OCI-LY1 (cell line): ENCODE data around the gene ITIH1.
A peak's percentile ranks its signal among the peaks of the same experiment; 100 is the strongest.
"Not testable (repeated sequence)": the region's sequence is repeated elsewhere in the genome, so short reads cannot be mapped to it uniquely, and the experiment has no call there.

Experiments used
- H2AFZ ChIP-seq: fragments of 200-600 bp; sonication (generic), shearing (Covaris generic); 2 replicates; pipeline ENCODE4 v1.6.0; 2014; ENCODE audit warnings: antibody characterized with exemption, mild to moderate bottlenecking, low read length
- H3F3A ChIP-seq: fragments of 200-600 bp; sonication (generic), shearing (Covaris generic); 2 replicates; pipeline ENCODE4 v1.6.0; 2014; ENCODE audit warnings: mild to moderate bottlenecking, antibody characterized with exemption, low read length, moderate library complexity; ENCODE audit not compliant: insufficient read depth
- H3K27ac ChIP-seq: fragments of 200-600 bp; sonication (generic); 2 replicates; pipeline ENCODE4 v1.5.1; 2014; ENCODE audit warnings: low read length, mixed run types, mild to moderate bottlenecking, low read depth; ENCODE audit not compliant: poor library complexity, severe bottlenecking
- H3K27me3 ChIP-seq: fragments of 200-600 bp; sonication (generic); 2 replicates; pipeline ENCODE4 v1.6.0; 2014; ENCODE audit warnings: antibody characterized with exemption, mild to moderate bottlenecking, low read length, moderate library complexity; ENCODE audit not compliant: insufficient read depth
- H3K36me3 ChIP-seq: fragments of 200-600 bp; sonication (generic); 2 replicates; pipeline ENCODE4 v1.6.1; 2014; ENCODE audit warnings: mild to moderate bottlenecking, antibody characterized with exemption, low read length, moderate library complexity, mixed read lengths; ENCODE audit not compliant: insufficient read depth
- H3K4me1 ChIP-seq: fragments of 200-600 bp; sonication (generic); 2 replicates; pipeline ENCODE4 v1.5.1; 2014; ENCODE audit warnings: mild to moderate bottlenecking, low read length, moderate library complexity; ENCODE audit not compliant: insufficient read depth, severe bottlenecking
- H3K4me2 ChIP-seq: fragments of 200-600 bp; sonication (generic), shearing (Covaris generic); 2 replicates; pipeline ENCODE4 v1.6.1; 2014; ENCODE audit warnings: low read length
- H3K4me3 ChIP-seq: fragments of 200-600 bp; sonication (generic); 2 replicates; pipeline ENCODE4 v1.5.1; 2014; ENCODE audit warnings: low read length, low read depth, mild to moderate bottlenecking, mixed read lengths; ENCODE audit not compliant: poor library complexity, severe bottlenecking
- H3K79me2 ChIP-seq: fragments of 200-600 bp; shearing (Covaris generic); 2 replicates; pipeline ENCODE4 v1.6.1; 2016; ENCODE audit warnings: mixed run types, low read length, mixed read lengths; ENCODE audit not compliant: insufficient read depth
- H3K9ac ChIP-seq: fragments of 200-600 bp; sonication (generic), shearing (Covaris generic); 2 replicates; pipeline ENCODE4 v1.6.1; 2014; ENCODE audit warnings: mild to moderate bottlenecking, low read length, mixed read lengths
- H3K9me2 ChIP-seq: fragments of 200-600 bp; sonication (generic), shearing (Covaris generic); 2 replicates; pipeline ENCODE4 v1.6.1; 2014; ENCODE audit warnings: low read depth, mild to moderate bottlenecking, low read length, mixed read lengths
- H3K9me3 ChIP-seq: fragments of 200-600 bp; shearing (Covaris generic); 2 replicates; pipeline ENCODE4 v1.6.1; 2014; ENCODE audit warnings: low read length, mixed read lengths
- H4K20me1 ChIP-seq: fragments of 200-600 bp; sonication (generic), shearing (Covaris generic); 2 replicates; pipeline ENCODE4 v1.6.0; 2016; ENCODE audit warnings: mild to moderate bottlenecking, low read length; ENCODE audit not compliant: insufficient read depth
- EZH2 ChIP-seq: fragments of 200-600 bp; sonication (generic), shearing (Covaris generic); IDR thresholded peaks from 2 replicates; pipeline ENCODE4 v1.8.0; 2017; ENCODE audit warnings: borderline replicate concordance, mixed run types, mild to moderate bottlenecking, antibody characterized with exemption, low read length, moderate library complexity, mixed read lengths
- TF ChIP-seq, protein P1 (sequence below): fragments of 200-600 bp; sonication (generic), shearing (Covaris generic); IDR thresholded peaks from 2 replicates; pipeline ENCODE4 v1.5.1; 2017; ENCODE audit warnings: mild to moderate bottlenecking, antibody characterized with exemption, low read length, moderate library complexity, mixed read lengths

The ITIH1 gene

GRCh38 chr3:52775877-52776276, 1.5 kb upstream of the ITIH1 start:
- TF ChIP-seq, protein P1, sequence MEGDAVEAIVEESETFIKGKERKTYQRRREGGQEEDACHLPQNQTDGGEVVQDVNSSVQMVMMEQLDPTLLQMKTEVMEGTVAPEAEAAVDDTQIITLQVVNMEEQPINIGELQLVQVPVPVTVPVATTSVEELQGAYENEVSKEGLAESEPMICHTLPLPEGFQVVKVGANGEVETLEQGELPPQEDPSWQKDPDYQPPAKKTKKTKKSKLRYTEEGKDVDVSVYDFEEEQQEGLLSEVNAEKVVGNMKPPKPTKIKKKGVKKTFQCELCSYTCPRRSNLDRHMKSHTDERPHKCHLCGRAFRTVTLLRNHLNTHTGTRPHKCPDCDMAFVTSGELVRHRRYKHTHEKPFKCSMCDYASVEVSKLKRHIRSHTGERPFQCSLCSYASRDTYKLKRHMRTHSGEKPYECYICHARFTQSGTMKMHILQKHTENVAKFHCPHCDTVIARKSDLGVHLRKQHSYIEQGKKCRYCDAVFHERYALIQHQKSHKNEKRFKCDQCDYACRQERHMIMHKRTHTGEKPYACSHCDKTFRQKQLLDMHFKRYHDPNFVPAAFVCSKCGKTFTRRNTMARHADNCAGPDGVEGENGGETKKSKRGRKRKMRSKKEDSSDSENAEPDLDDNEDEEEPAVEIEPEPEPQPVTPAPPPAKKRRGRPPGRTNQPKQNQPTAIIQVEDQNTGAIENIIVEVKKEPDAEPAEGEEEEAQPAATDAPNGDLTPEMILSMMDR, result no peak
- peak overlapping the region; percentile 3; the same call in 1 of the 2 replicates for H3K9ac ChIP-seq
- H3K4me1 ChIP-seq, result peaks cover 32% of the 10 kb centered on the region
- H4K20me1 ChIP-seq, result no peaks in the 10 kb centered on the region
- no peaks in the 10 kb centered on the region for H3K27me3 ChIP-seq
- H3K9me2 ChIP-seq, result no peaks in the 10 kb centered on the region
- no peak overlapping the region for H3K4me3 ChIP-seq
- no peaks in the 10 kb centered on the region for H3K79me2 ChIP-seq
- H3K9me3 ChIP-seq, result no peaks in the 10 kb centered on the region
- peak overlapping the region; percentile 59; the same call in 1 of the 2 replicates for H2AFZ ChIP-seq
- H3K4me2 ChIP-seq, result no peak overlapping the region; the same call in 1 of the 2 replicates
- H3K36me3 ChIP-seq, result no peaks in the 10 kb centered on the region
- H3F3A ChIP-seq, result no peaks in the 10 kb centered on the region
- H3K27ac ChIP-seq, result peak overlapping the region; percentile 7

DNA sequence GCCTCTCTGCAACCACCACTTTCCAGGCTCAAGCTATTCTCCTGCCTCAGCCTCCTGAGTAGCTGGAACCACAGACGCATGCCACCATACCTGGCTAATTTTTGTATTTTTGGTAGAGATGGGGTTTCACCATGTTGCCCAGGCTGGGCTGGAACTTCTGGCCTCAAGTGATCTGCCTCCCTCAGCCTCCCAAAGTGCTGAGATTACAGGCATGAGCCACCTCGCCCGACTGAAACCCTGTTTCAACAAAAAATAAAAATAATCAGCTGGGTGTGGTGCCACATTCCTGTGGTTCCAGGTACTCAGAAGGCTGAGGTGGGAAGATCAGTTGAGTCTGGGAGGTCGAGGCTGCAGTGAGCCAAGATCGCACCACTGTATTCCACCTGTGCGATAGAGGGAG, 913 bp upstream of the ITIH1 start:
- not testable (repeated sequence) for H3K27me3 ChIP-seq, H3K9me2 ChIP-seq, H3K79me2 ChIP-seq, H3K4me3 ChIP-seq, H3K27ac ChIP-seq, H3K4me2 ChIP-seq, H2AFZ ChIP-seq, H3K9ac ChIP-seq, H3K36me3 ChIP-seq, H4K20me1 ChIP-seq, H3F3A ChIP-seq, H3K9me3 ChIP-seq
- H3K4me1 ChIP-seq, result peaks cover 27% of the 10 kb centered on the region

GRCh38 chr3:52777959-52778805, 783 bp downstream of the ITIH1 start:
- Histone ChIP-seq H3K4me1 (peaks cover 26% of the 10 kb centered on the region), H3K36me3 (no peaks in the 10 kb centered on the region), H4K20me1 (no peaks in the 10 kb centered on the region), H3K27me3 (no peaks in the 10 kb centered on the region), H3K4me2 (no peak overlapping the region), H3K9ac (no peak overlapping the region), H3F3A (no peaks in the 10 kb centered on the region), H3K9me3 (no peaks in the 10 kb centered on the region), H3K9me2 (no peaks in the 10 kb centered on the region), H3K4me3 (no peak overlapping the region), H3K27ac (no peak overlapping the region), H2AFZ (no peak overlapping the region), H3K79me2 (no peaks in the 10 kb centered on the region)
- no peak for TF ChIP-seq EZH2
- TF ChIP-seq, protein P1, result no peak
